DND-41 (cell line): ENCODE results near the gene VPS13C.

Experiments
- CTCF ChIP-seq: IDR thresholded peaks from 2 replicates; pipeline ENCODE4 v1.5.1; 2012; ENCODE audit warnings: borderline replicate concordance, low read length, moderate library complexity, mild to moderate bottlenecking; ENCODE audit not compliant: poor library complexity, severe bottlenecking; ENCODE audit errors: extremely low read depth
- EZH2 ChIP-seq: IDR thresholded peaks from 3 replicates; pipeline ENCODE4 v1.6.1; 2012; ENCODE audit warnings: borderline replicate concordance, low read depth, mild to moderate bottlenecking, moderate library complexity, low read length, inconsistent platforms; ENCODE audit not compliant: severe bottlenecking

- no peak for TF ChIP-seq CTCF
- TF ChIP-seq EZH2, result no peak
Measured at GRCh38 chr15:61839546-61839945, 220.7 kb downstream of the VPS13C start.
